HUES48 (cell line): ENCODE results near the gene ASB1.

Experiments used
- H3K27ac ChIP-seq: one replicate; pipeline ENCODE4 v1.7.0; 2013; ENCODE audit warnings: low read depth, low read length, inconsistent platforms
- H3K27me3 ChIP-seq: 2 replicates; pipeline ENCODE4 v1.6.1; 2013; ENCODE audit warnings: mild to moderate bottlenecking, low read length; ENCODE audit not compliant: control insufficient read depth, insufficient read depth
- H3K36me3 ChIP-seq: 2 replicates; pipeline ENCODE4 v1.6.1; 2013; ENCODE audit warnings: low read length; ENCODE audit not compliant: control insufficient read depth, insufficient read depth
- H3K4me1 ChIP-seq: 2 replicates; pipeline ENCODE4 v1.6.1; 2013; ENCODE audit warnings: mild to moderate bottlenecking, low read length; ENCODE audit not compliant: control insufficient read depth, insufficient read depth
- H3K4me3 ChIP-seq: 2 replicates; pipeline ENCODE4 v1.5.1; 2013; ENCODE audit warnings: mild to moderate bottlenecking, low read depth, low read length
- H3K9ac ChIP-seq: 2 replicates; pipeline ENCODE4 v1.6.1; 2013; ENCODE audit warnings: mild to moderate bottlenecking, low read depth, low read length, moderate library complexity
- H3K9me3 ChIP-seq: 2 replicates; pipeline ENCODE4 v1.6.1; 2013; ENCODE audit warnings: low read length; ENCODE audit not compliant: control insufficient read depth, insufficient read depth

Gene ASB1

DNA sequence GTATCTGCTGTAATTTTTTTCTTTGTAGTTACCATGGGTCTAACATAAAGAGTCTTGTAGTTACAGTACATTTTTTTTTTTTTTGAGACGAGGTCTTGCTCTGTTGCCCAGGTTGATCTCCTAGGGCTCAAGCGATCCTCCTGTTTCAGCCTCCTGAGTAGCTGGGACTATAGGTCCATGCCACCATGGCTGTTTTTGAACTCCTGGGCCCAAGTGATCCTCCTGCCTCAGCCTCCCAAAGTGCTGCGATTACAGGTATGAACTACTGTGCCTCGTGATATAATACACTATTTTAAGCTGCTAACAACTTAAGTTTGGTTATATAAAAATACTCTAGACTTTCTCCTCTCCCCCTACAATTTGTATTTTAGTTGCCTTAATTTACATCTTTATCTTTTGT, 46.3 kb downstream of the ASB1 start:
- no peak overlapping the region for H3K27ac ChIP-seq
- H3K27me3 ChIP-seq = no peaks in the 10 kb centered on the region
- no peaks in the 10 kb centered on the region; the same call in 1 of the 2 replicates for H3K9me3 ChIP-seq
- no peak overlapping the region for H3K4me3 ChIP-seq
- H3K9ac ChIP-seq = no peak overlapping the region
- no peaks in the 10 kb centered on the region for H3K36me3 ChIP-seq
- peaks cover 6% of the 10 kb centered on the region; the same call in 1 of the 2 replicates for H3K4me1 ChIP-seq

DNA sequence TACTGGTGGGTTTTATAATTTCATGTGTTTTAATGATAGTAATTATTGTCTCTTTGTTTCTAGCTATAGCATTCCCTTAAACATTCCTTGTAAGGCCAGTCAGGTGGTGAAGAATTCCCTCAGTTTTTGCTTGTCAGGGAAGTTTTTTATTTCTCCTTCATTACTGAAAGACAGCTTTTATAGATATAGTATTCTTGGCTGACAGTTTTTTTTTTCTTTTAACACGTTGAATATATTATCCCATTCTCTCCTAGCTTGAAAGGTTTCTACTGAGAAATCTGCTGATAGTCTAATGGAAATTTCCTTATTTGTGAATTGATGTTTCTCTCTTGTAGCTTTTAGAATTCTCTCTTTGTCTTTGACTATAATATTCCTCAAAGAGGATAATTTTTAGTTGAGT, 46.8 kb downstream of the ASB1 start:
- Histone ChIP-seq H3K9me3 (no peaks in the 10 kb centered on the region; the same call in 1 of the 2 replicates), H3K4me1 (peaks cover 6% of the 10 kb centered on the region; the same call in 1 of the 2 replicates), H3K36me3 (no peaks in the 10 kb centered on the region)

GRCh38 chr2:238475034-238475433, 48.3 kb downstream of the ASB1 start:
- no peaks in the 10 kb centered on the region; the same call in 1 of the 2 replicates for H3K9me3 ChIP-seq
- no peak overlapping the region for H3K9ac ChIP-seq
- no peaks in the 10 kb centered on the region for H3K27me3 ChIP-seq
- H3K36me3 ChIP-seq = no peaks in the 10 kb centered on the region
- H3K4me1 ChIP-seq = peaks cover 6% of the 10 kb centered on the region; the same call in 1 of the 2 replicates
- H3K4me3 ChIP-seq = no peak overlapping the region
- no peak overlapping the region for H3K27ac ChIP-seq

More for the DNA sequence above, 46.8 kb downstream of the ASB1 start:
- H3K27me3 ChIP-seq = no peaks in the 10 kb centered on the region
- H3K9ac ChIP-seq = no peak overlapping the region
- H3K27ac ChIP-seq = no peak overlapping the region
- H3K4me3 ChIP-seq = no peak overlapping the region

DNA sequence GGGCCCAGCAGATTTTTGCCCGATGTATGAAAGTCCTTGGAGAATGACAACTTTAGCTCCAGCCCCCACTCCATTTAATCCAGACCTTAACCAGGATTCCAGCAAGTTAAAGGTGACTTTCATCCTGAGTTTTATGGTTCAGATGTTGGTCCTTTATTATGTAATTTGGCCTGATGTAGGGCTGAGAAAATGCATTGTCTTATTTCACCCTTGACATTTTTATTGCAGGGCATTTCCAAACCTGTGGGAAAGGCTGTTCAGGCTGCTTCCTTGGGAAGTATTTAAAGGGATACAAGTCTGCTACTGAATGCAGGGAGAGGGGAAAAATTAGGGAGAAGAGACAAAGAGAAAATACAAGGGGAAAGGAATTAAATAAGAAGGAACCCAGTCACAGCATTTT, 48.8 kb downstream of the ASB1 start:
- Histone ChIP-seq H3K27ac (no peak overlapping the region), H3K4me1 (peaks cover 6% of the 10 kb centered on the region; the same call in 1 of the 2 replicates), H3K9ac (no peak overlapping the region), H3K27me3 (no peaks in the 10 kb centered on the region), H3K9me3 (no peaks in the 10 kb centered on the region; the same call in 1 of the 2 replicates), H3K4me3 (no peak overlapping the region), H3K36me3 (no peaks in the 10 kb centered on the region)

DNA sequence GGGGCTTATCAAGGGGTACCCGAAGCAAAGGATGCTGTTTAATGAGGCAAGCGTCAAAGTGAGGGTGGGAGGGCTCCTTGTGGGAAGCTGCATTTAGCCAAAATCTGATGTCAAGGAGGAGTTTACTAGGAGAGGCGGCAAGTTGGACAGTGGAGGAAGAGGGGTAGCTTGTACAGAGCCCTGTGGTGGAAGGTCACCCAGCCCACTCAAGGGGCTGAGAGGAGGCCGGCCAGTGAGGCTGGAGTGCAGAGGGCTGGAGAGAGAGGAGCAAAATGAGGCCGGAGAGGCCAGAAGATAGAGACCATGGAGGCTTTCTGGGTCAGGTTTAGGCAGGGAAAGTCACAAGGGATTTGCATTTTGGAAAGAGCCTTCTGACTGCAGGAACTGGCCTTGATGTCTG, 49.5 kb downstream of the ASB1 start:
- H3K27me3 ChIP-seq = no peaks in the 10 kb centered on the region
- no peak overlapping the region for H3K27ac ChIP-seq
- H3K4me3 ChIP-seq = no peak overlapping the region
- no peak overlapping the region for H3K9ac ChIP-seq
- no peaks in the 10 kb centered on the region; the same call in 1 of the 2 replicates for H3K9me3 ChIP-seq
- H3K4me1 ChIP-seq = peaks cover 6% of the 10 kb centered on the region; the same call in 1 of the 2 replicates
- H3K36me3 ChIP-seq = no peaks in the 10 kb centered on the region

DNA sequence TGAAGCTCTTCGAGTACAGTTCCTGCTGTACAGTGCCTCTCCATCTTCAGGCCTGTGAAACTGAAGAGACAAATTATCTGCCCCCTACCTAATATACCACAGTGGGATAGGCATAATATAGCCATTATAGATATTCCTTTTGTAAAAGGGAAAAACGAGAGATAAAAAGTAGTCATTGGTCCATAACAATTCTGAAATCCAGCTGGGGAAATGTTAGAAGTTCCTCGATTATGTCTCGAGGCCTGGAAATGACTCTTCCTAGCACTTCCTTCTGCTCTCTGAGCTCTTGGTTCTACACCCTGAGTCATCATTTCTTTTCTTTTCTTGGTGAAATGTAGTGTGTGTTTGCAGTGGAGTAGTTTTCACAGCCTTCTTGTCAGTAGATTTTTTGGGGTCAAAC, 51.5 kb downstream of the ASB1 start:
- Histone ChIP-seq H3K9ac (no peak overlapping the region), H3K9me3 (no peaks in the 10 kb centered on the region; the same call in 1 of the 2 replicates)

DNA sequence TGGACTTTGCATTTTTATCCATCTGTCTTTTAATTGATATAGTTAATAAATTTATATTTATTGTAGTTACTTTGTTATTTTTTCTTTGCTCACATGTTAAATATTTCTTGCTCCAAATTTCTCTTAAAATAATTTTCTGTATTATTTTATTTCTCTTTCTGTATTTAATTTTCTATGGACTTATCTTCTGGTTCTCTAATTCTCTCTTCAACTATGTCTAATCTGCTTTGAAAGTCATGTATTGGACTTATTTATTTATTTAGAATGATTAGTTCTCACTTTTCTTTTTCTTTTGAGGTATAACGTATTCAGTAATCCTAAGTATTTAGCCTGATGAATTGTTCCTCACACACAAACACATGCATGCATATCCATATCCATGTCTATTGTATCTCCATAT, 53.1 kb downstream of the ASB1 start:
- Histone ChIP-seq H3K9ac (no peak overlapping the region), H3K27ac (no peak overlapping the region), H3K4me1 (peaks cover 6% of the 10 kb centered on the region; the same call in 1 of the 2 replicates), H3K27me3 (no peaks in the 10 kb centered on the region), H3K36me3 (no peaks in the 10 kb centered on the region), H3K4me3 (no peak overlapping the region), H3K9me3 (no peaks in the 10 kb centered on the region; the same call in 1 of the 2 replicates)

More for the DNA sequence above, 51.5 kb downstream of the ASB1 start:
- H3K4me3 ChIP-seq = no peak overlapping the region
- H3K4me1 ChIP-seq = peaks cover 6% of the 10 kb centered on the region; the same call in 1 of the 2 replicates
- no peaks in the 10 kb centered on the region for H3K27me3 ChIP-seq
- no peak overlapping the region for H3K27ac ChIP-seq
- no peaks in the 10 kb centered on the region for H3K36me3 ChIP-seq

DNA sequence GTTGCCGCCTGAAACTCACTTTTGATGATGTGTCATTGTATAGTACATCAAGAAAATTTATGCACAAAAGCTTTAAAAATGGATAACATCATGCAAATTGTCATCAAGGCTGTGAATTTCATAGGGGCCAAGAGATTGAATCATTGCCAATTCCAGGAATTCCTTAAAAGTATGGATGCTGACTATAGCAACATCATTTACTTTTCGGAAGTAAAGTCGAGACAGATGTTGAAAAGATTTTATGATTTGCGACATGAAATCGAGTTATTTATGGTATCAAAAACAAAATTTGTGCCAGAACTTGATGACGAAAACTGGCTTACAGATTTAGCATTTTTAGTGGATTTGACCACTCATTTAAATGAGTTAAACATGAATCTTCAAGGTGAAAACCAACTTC, 56.3 kb downstream of the ASB1 start:
- H3K4me3 ChIP-seq = no peak overlapping the region
- H3K27me3 ChIP-seq = no peaks in the 10 kb centered on the region
- H3K9ac ChIP-seq = no peak overlapping the region
- no peaks in the 10 kb centered on the region for H3K4me1 ChIP-seq
- peaks cover 12% of the 10 kb centered on the region; the same call in 1 of the 2 replicates for H3K9me3 ChIP-seq
- no peak overlapping the region for H3K27ac ChIP-seq
- no peaks in the 10 kb centered on the region for H3K36me3 ChIP-seq

- no peak overlapping the region for H3K9ac ChIP-seq
- H3K9me3 ChIP-seq = peaks cover 12% of the 10 kb centered on the region; the same call in 1 of the 2 replicates
- H3K36me3 ChIP-seq = no peaks in the 10 kb centered on the region
- H3K4me1 ChIP-seq = no peaks in the 10 kb centered on the region
- no peak overlapping the region for H3K4me3 ChIP-seq
- H3K27me3 ChIP-seq = no peaks in the 10 kb centered on the region
- no peak overlapping the region for H3K27ac ChIP-seq
These were observed 56.9 kb downstream of the ASB1 start for GRCh38 chr2:238483656-238484055.

DNA sequence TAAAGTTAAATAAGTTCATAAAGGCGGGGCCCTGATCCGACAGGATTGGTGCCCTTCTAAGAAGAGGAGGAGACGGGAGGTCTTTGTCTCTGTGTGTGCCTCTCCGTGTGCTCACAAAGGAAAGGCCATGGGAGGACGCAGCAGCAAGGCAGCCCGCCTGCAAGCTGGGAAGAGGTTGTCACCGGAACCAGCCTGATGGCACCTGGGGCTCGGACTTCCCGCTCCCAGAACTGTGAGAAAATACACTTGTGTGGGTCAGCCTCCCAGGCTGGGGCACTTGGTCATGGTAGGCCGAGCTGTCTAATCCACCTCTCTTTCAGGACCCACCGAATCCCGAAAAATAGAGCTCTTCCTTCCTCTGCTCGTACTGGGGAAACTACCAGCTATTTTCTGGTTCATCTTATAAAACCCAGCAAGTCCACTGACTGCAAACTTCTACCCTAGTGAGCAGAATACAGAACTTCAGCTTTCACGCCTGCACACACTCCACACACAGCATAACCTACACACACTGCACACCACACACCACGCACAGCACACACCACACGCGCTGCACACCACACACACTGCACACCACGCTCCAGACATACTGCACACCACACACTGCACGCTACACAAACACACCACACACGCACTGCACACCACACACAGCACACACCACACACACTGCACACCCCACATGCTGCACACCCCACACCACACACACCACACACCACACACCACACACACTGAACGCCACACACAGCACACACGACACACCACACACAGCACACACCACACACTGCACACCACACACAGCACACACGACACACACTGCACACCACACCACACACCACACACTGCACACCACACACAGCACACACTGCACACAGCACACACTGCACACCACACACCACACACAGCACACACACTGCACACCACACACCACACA, 58.1 kb downstream of the ASB1 start:
- Histone ChIP-seq H3K9me3 (peaks cover 12% of the 10 kb centered on the region; the same call in 1 of the 2 replicates), H3K36me3 (no peaks in the 10 kb centered on the region), H3K27me3 (no peaks in the 10 kb centered on the region), H3K4me3 (no peak overlapping the region), H3K27ac (no peak overlapping the region), H3K9ac (no peak overlapping the region), H3K4me1 (no peaks in the 10 kb centered on the region)
